Ectodermal cell (in vitro differentiated cells): ENCODE data around the gene SPPL2B.
A peak's percentile ranks its signal among the peaks of the same experiment; 100 is the strongest.

Experiments
- H3K27ac ChIP-seq: 2 replicates; pipeline ENCODE4 v1.7.0; 2013; ENCODE audit warnings: mild to moderate bottlenecking, low read depth, low read length; ENCODE audit not compliant: insufficient read depth, poor library complexity, severe bottlenecking
- H3K27me3 ChIP-seq: 2 replicates; pipeline ENCODE4 v1.7.0; 2013; ENCODE audit warnings: mild to moderate bottlenecking, low read length; ENCODE audit not compliant: insufficient read depth, control insufficient read depth, poor library complexity, severe bottlenecking
- H3K36me3 ChIP-seq: one replicate; pipeline ENCODE4 v1.7.0; 2013; ENCODE audit warnings: low read length; ENCODE audit not compliant: control insufficient read depth, insufficient read depth
- H3K4me1 ChIP-seq: one replicate; pipeline ENCODE4 v1.7.0; 2013; ENCODE audit warnings: low read length; ENCODE audit not compliant: control insufficient read depth, insufficient read depth
- H3K4me3 ChIP-seq: 2 replicates; pipeline ENCODE4 v1.7.0; 2013; ENCODE audit warnings: low read depth, low read length, control low read depth; ENCODE audit not compliant: insufficient read depth
- H3K9me3 ChIP-seq: 2 replicates; pipeline ENCODE4 v1.7.0; 2013; ENCODE audit warnings: mild to moderate bottlenecking, low read length, moderate library complexity; ENCODE audit not compliant: control insufficient read depth
- WGBS, 2 experiments: methylation state at CpG; one replicate each; pipeline ENCODE4 v1.1.7; 2013; ENCODE audit warnings: missing lambda C conversion rate in 2 of 2; 5-methylcytosine and 5-hydroxymethylcytosine counted together

SPPL2B gene

DNA sequence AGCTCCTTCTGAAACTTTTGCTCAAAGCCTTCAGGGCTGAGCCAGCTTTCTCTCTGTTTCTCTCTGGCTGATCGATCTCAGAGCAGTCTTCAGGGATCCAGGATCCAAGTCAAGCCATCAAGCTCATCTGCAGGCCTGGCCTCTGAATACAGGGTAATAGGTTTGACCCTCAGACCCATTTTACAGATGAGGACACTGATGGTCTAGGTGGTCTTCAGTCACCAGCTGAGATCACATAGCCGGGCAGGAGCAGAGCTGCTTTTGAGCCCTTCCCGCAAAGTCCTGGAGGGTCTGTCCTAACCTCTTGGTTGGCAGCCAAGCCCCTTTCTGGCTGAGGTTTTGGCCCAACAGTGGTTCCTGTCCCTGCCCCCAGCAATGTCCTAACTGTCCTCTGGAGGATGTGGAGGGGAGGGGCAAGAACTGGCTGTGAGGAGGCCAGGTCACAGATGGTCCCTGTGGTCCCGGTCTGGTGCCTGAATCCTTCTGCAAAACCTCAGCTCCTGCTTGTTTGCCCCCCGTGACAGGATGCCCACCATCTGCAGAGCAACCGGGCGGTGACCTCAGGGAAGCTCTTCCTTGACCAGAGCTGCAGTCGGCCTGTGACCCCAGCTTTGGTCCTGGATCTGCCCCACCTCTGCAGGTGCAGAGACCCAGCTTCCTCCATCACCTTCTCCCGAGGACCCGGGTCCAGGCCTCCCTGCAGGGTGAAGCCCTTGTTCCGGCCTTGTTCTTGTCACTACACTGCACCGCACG, 40.7 kb upstream of the SPPL2B start:
- Histone ChIP-seq H3K9me3 (no peaks in the 10 kb centered on the region), H3K27ac (no peak overlapping the region), H3K27me3 (peaks cover 86% of the 10 kb centered on the region), H3K4me3 (no peak overlapping the region), H3K4me1 (peaks cover 5% of the 10 kb centered on the region), H3K36me3 (no peaks in the 10 kb centered on the region)
- WGBS, 2 experiments = 86 to 88% methylated on average over 13 of the region's 13 CpGs

DNA sequence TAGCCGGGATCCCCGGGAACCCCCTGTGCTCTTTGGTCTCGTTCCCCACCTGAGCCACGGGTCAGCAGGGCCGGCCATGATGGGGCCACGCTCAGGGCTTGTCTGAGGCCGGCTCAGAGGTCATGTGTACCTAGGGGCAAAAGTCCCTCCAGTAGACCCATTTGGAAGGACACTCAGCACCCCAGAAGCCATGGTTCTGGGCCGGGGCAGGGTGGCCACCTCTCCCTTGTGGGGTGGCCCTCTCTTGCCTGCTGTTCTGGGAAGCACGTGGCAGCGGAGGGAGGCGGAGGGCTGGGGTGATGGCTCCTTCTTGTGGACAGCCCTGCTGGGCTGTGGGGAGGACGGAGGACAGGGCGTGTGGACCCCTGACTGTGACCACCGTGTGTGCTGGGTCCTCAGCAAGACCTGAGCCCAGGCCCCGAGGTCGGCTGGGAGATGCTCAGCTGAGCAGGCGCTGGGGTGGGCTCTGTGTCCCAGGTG, 40.1 kb upstream of the SPPL2B start:
- peaks cover 86% of the 10 kb centered on the region for H3K27me3 ChIP-seq
- no peak overlapping the region for H3K4me3 ChIP-seq
- H3K4me1 ChIP-seq = peaks cover 5% of the 10 kb centered on the region
- H3K9me3 ChIP-seq = no peaks in the 10 kb centered on the region
- whole genome bisulfite sequencing, 2 experiments = 89 to 91% methylated on average over 17 of the region's 17 CpGs
- no peak overlapping the region for H3K27ac ChIP-seq
- no peaks in the 10 kb centered on the region for H3K36me3 ChIP-seq

DNA sequence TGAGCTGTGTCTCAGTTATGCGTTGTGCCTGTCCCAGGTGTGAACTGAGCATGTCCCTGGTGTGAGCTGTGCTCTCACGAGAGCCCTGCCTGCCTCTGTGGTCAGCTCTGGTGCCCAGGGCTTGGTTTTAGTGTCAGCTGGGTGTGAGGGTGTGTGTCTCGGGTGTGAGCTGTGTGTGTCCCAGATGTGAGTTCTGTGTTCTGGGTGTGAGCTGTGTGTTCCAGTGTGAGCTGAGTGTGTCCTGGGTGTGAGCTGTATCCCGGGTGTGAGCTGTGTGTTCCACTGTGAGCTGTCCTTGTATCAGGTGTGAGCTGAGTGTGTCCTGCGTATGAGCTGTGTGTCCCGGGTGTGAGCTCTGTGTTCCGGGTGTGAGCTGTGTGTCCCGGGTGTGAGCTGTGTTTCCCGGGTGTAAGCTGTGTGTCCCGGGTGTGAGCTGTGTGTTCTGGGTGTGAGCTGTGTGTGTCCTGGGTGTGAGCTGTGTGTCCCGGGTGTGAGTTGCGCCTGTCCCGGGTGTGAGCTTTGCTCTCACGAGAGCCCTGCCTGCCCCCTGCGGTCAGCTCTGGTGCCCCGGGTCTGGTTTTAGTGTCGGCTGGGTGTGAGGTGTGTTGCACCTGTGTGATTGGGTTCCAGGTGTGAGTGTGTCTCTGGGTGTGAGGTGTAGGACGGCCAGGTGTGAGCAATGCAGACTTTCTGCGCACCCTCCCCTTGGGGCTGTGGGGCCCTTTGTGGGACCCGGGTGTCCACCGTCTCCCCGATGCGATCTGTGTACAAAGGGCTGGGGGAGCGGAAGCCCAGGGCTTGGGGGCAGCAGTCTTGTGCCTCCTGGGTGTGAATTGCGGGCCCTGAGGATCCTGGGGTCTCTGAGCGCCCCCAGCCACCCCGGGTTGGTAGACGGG, 39.4 kb upstream of the SPPL2B start:
- Histone ChIP-seq H3K9me3 (no peaks in the 10 kb centered on the region), H3K27ac (no peak overlapping the region), H3K27me3 (peaks cover 92% of the 10 kb centered on the region), H3K36me3 (no peaks in the 10 kb centered on the region), H3K4me3 (no peak overlapping the region), H3K4me1 (peaks cover 5% of the 10 kb centered on the region)
- WGBS, 2 experiments = 74 to 75% methylated on average over 28 of the region's 28 CpGs

DNA sequence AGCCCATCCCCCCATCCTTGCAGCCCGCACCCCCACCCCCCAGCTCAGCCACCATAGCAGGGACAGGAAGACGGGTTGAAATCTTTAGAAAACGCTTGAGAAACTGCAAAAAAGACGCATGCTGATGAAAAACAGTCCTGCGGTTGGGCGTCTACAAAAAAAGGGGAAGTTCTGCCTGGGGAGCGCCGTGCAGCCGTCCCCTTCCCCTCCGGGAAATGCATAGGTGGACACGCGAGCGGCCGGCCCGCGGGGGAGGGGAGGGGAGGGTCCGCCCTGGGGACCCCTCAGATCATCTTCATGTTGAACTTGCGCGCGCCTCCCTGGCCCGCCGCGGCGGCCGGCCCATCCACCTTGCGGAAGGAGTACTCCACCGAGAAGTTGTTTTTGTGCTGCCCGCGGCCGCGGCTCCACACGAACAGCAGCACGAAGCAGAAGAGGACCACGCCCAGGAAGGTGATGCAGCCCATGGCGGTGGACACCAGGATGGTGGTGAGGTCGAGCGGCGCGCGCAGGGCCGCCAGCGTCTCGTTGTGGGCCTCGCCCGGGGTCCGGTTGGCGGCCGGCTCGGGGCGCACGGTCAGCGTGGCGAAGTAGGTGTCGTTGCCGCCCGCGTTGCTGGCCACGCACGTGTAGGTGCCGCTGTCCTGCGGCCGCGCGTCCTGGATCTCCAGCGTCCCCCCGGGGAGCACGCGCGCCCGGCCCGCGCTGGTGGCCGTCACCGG, 38.6 kb upstream of the SPPL2B start:
- Histone ChIP-seq H3K4me1 (peaks cover 5% of the 10 kb centered on the region), H3K27me3 (peaks cover 97% of the 10 kb centered on the region), H3K36me3 (no peaks in the 10 kb centered on the region), H3K9me3 (no peaks in the 10 kb centered on the region), H3K27ac (no peak overlapping the region), H3K4me3 (no peak overlapping the region)
- 4 to 5% methylated on average over 74 of the region's 74 CpGs for WGBS, 2 experiments

DNA sequence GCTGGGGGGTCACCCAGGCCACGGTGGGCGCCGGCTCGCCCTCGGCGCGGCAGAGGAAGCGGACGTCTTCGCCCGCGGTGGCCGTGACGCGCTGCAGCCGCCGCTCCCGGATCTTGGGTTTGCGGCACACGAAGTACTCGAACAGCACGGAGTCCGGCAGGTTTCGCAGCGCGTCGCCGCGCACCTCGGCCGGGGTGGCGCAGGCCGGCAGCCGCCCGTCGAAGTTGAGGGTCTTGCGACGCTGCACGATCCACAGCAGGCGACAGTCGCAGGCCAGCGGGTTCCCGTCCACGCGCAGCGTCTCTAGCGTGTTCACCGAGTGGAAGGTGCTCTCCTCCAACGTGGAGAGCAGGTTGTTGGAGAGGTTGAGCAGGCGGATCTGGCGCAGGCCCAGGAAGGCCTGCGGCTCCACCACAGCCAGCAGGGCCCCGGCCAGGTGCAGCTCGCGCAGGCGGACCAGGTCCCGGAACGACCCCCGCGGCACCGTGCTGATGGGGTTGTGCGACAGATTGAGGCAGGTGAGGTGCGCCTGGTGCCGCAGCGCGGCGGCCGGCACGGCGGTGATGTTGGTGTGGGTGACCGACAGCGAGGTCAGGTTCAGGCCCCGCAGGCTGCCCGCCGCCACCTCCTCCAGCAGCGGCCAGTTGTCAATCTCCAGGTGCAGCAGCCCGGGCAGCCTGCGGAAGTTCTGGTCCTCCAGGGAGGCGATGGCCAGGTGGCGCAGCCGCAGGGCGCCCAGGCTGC, 37.9 kb upstream of the SPPL2B start:
- Histone ChIP-seq H3K9me3 (no peaks in the 10 kb centered on the region), H3K4me1 (peaks cover 5% of the 10 kb centered on the region), H3K36me3 (no peaks in the 10 kb centered on the region), H3K4me3 (peak overlapping the region; percentile 22), H3K27ac (no peak overlapping the region), H3K27me3 (peaks cover 99% of the 10 kb centered on the region)
- 6 to 7% methylated on average over 82 of the region's 82 CpGs for WGBS, 2 experiments

DNA sequence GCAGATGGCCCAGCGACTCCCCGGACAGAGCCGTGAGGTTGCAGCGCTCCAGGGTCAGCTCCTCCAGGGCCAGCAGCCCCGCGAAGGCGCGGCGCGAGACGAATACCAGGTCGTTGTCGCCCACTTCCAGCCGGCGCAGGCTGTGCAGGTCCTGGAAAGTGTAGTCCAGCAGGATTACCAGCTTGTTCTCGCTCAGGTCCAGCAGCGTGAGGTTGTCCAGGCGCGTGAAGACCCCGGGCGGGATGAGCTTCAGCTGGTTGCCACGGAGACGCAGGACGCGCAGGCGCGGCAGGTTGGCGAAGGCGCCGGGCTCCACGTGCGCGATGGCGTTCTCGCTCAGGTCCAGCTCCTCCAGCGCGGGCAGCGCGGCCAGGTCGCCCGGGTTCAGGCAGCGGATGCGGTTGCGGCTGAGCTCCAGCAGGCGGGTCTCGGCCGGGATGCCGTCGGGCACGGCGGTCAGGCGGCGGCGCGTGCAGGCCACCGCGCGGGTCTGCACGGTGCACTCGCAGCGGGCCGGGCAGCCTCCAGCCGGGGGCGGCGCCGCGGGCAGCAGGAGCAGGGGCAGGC, 37.2 kb upstream of the SPPL2B start:
- no peak overlapping the region for H3K27ac ChIP-seq
- H3K4me3 ChIP-seq = peak overlapping the region; percentile 22
- 2% methylated on average over 67 of the region's 67 CpGs for WGBS, 2 experiments
- no peaks in the 10 kb centered on the region for H3K36me3 ChIP-seq
- H3K27me3 ChIP-seq = peaks cover 98% of the 10 kb centered on the region
- H3K4me1 ChIP-seq = peaks cover 5% of the 10 kb centered on the region
- no peaks in the 10 kb centered on the region for H3K9me3 ChIP-seq

DNA sequence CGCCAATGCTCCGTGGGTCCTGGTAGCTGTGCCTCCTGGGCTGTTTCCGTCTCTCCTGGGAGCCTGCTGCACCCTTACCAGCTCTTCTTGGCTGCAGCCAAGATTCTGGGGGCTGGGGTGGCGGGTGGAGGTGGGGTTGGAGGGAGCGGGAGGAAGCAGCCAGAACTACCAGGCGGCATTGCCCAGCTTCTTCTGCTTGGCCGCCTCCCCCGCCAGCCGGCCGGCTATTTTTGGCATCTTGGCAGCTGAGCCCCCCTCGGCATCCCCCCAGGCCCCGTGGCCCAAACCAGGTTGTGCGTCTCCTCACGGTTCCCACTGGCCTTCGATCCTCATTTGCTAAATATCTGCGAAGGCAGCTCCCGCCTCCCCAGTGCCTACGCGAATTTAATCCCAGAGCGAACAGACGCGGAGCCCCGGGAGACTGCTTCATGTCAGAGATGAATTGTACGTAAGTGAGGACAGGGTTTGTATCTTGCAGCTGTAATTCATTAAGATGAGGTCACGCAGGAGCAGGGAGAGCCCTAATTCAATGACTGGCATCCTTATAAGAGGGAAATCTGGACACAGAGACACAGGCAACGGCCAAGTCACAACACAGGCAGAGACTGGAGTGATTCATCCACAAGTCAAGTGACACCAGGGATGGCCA, 33.7 kb upstream of the SPPL2B start:
- WGBS, 2 experiments = 86% methylated on average over 26 of the region's 26 CpGs
- Histone ChIP-seq H3K4me1 (peaks cover 3% of the 10 kb centered on the region), H3K36me3 (no peaks in the 10 kb centered on the region), H3K9me3 (no peaks in the 10 kb centered on the region), H3K27ac (no peak overlapping the region), H3K27me3 (peaks cover 63% of the 10 kb centered on the region), H3K4me3 (no peak overlapping the region)

DNA sequence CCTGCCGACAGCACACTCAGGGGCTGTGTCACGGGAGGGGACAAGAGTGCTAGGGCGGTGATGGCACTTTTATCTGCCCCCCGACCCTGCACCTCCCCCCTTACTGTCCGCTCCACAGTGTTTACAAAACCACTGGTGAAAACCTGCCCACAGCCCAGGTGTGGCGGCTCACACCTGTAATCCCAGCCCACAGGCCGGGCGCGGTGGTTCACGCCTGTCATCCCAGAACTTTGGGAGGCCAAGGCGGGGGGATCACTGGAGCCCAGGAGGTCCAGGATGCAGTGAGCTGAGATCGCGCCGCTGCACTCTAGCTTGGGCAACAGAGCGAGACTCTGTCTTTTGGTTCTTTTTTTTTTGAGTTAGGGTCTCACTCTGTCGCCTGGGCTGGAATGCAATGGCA, 32.3 kb upstream of the SPPL2B start:
- Histone ChIP-seq H3K27ac (no peak overlapping the region), H3K9me3 (no peaks in the 10 kb centered on the region), H3K36me3 (no peaks in the 10 kb centered on the region), H3K4me1 (no peaks in the 10 kb centered on the region), H3K27me3 (peaks cover 50% of the 10 kb centered on the region), H3K4me3 (no peak overlapping the region)
- 89 to 90% methylated on average over 16 of the region's 16 CpGs for WGBS, 2 experiments

DNA sequence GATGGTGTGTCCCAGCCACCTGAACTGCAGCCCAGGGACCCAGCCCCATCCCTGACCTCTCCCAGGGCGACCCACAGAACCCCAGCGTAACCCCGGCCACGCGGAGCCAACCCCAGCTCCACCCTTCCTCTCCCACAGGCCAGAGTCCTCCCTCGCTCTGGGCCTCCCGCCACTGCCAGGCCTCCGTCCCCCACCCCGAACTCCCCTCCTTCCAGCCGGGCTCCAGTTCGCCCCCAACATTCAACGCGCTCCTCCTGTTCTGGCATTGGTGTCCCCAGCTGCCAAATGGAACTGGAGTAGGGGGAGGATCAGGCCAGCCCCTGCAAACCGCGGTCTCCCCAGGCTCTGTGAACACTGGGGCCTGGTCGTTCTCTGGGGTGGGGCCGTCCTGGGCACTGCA, 28.0 kb upstream of the SPPL2B start:
- no peaks in the 10 kb centered on the region for H3K9me3 ChIP-seq
- H3K27ac ChIP-seq = no peak overlapping the region
- H3K36me3 ChIP-seq = no peaks in the 10 kb centered on the region
- no peak overlapping the region for H3K4me3 ChIP-seq
- H3K27me3 ChIP-seq = peaks cover 17% of the 10 kb centered on the region
- WGBS, 2 experiments = 90 to 91% methylated on average over 17 of the region's 17 CpGs
- no peaks in the 10 kb centered on the region for H3K4me1 ChIP-seq
